ENCODE data around the gene MROH7. TPM values are rescaled to one million over a fixed set of nuclear protein-coding genes. Genes with fewer than 3 reads are reported as not detected.

The MROH7 gene
- polyA plus RNA-seq, 3 donors, result 1.1 TPM; not detected in 2

DNA sequence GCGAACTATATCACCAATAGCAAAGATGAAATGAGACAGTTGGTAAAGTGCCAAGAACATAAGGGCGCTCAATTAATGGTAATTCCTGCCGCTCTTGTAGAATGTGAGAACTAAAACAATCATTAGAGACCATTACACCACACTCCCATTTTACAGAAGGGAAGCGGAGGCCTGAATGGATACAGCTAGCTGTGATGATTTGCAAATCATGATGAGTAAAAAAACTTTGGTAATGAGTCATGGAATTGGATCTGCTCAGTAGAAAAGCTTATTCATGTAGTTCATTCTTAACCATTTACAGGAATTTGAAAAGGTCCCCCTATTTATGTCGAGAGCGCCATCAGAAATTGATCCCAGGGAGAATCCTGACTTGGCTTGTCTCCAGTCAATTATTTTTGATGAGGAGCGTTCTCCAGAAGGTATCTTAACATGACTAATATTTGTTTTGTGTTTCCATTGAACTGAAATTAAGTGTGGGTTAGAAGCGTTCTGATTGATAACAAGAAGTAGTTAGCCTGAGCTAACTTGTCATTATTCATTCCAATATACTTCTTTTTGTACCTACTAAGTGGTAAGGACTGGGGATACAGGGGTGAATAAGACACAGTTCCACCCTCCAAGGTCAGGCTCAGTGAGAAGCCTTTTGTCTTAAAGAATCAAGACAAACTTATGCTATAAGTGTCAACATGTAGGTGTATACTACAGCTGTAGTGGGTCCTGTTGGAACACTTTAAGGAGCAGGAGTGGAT, 74.9 kb downstream of the MROH7 start:
- WGBS (ENCODE audit: insufficient coverage), result no CpG with 5 or more reads among the region's 8 CpGs
- H3K27ac Mint-ChIP-seq, result peak overlapping the region; percentile 86 to 96 (median 92)

DNA sequence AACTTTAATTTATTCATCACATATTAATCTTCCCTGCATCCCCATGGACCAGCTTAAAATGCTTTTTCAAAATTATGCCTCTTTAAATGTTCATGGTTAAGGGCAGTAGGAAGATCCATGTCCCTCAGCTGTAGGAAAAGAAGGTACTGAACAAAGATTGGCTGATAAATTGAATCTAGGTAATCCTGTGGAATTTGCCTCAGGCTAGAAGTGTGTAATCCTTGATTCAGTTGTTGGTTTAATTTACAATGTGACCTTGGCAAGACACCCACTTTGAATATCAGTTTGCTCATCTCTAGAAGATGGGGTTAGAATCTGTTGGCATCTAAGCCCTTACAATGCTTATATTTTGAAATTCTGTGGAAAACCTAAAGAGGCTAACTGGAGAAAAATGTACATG, 80.1 kb downstream of the MROH7 start:
- Histone ChIP-seq H2AFZ (ENCODE audit: insufficient read depth, low read depth, low read length, poor library complexity, severe bottlenecking) (no peak overlapping the region), H3K4me2 (replicated peaks; ENCODE audit: extremely low read depth, low read length, poor library complexity, severe bottlenecking) (no peak overlapping the region), H3K9ac (ENCODE audit: insufficient read depth, low read length, poor library complexity, severe bottlenecking) (no peak overlapping the region), H3K79me2 (ENCODE audit: insufficient read depth, low read length) (peaks cover 6% of the 10 kb centered on the region), H3K9me3 (replicated peaks in 1 of 2; ENCODE audit: control insufficient read depth in 1 of 2, insufficient read depth in 1 of 2, low read length in 2 of 2) (no peaks in the 10 kb centered on the region), H3K4me3 (replicated peaks in 1 of 3; ENCODE audit: low read depth in 2 of 3, low read length in 3 of 3) (no peak overlapping the region), H3K36me3 (replicated peaks in 1 of 2; ENCODE audit: control insufficient read depth in 1 of 2, insufficient read depth in 2 of 2, low read length in 2 of 2) (peaks cover 73 to 92% of the 10 kb centered on the region in 2 donors), H3K4me1 (ENCODE audit: control insufficient read depth in 1 of 2, insufficient read depth in 2 of 2, low read length in 2 of 2) (peaks cover 2 to 3% of the 10 kb centered on the region in 2 donors), H3K27ac (ENCODE audit: low read depth in 1 of 2, low read length in 2 of 2) (no peak overlapping the region), H3K27me3 (ENCODE audit: control insufficient read depth in 2 of 2, insufficient read depth in 2 of 2, low read length in 2 of 2) (no peaks in the 10 kb centered on the region), H4K20me1 (ENCODE audit: insufficient read depth, low read length) (no peaks in the 10 kb centered on the region)
- no peak overlapping the region for H3K4me3 Mint-ChIP-seq
- H3K4me1 Mint-ChIP-seq, result peaks cover 6% of the 10 kb centered on the region
- intact Hi-C loops (cut with micrococcal nuclease), result no loop called here
- H3K36me3 Mint-ChIP-seq, result peaks cover 70 to 74% of the 10 kb centered on the region in 2 donors
- H3K9me3 Mint-ChIP-seq, result peaks cover 0 to 4% (median 0%) of the 10 kb centered on the region in 7 donors
- H3K27me3 Mint-ChIP-seq (ENCODE audit: low read depth in 3 of 3), result no peaks in the 10 kb centered on the region
- DNase-seq, result no peak
- no peak overlapping the region for H3K27ac Mint-ChIP-seq
- TF ChIP-seq, protein P1, sequence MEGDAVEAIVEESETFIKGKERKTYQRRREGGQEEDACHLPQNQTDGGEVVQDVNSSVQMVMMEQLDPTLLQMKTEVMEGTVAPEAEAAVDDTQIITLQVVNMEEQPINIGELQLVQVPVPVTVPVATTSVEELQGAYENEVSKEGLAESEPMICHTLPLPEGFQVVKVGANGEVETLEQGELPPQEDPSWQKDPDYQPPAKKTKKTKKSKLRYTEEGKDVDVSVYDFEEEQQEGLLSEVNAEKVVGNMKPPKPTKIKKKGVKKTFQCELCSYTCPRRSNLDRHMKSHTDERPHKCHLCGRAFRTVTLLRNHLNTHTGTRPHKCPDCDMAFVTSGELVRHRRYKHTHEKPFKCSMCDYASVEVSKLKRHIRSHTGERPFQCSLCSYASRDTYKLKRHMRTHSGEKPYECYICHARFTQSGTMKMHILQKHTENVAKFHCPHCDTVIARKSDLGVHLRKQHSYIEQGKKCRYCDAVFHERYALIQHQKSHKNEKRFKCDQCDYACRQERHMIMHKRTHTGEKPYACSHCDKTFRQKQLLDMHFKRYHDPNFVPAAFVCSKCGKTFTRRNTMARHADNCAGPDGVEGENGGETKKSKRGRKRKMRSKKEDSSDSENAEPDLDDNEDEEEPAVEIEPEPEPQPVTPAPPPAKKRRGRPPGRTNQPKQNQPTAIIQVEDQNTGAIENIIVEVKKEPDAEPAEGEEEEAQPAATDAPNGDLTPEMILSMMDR (IDR thresholded peaks at IDR 0.05), result no peak

More for the DNA sequence above, 74.9 kb downstream of the MROH7 start:
- Histone ChIP-seq H3K4me2 (replicated peaks; ENCODE audit: extremely low read depth, low read length, poor library complexity, severe bottlenecking) (peak overlapping the region; percentile 96), H3K9me3 (replicated peaks in 1 of 2; ENCODE audit: control insufficient read depth in 1 of 2, insufficient read depth in 1 of 2, low read length in 2 of 2) (no peaks in the 10 kb centered on the region), H3K9ac (ENCODE audit: insufficient read depth, low read length, poor library complexity, severe bottlenecking) (peak overlapping the region; percentile 88), H4K20me1 (ENCODE audit: insufficient read depth, low read length) (no peaks in the 10 kb centered on the region), H3K4me3 (replicated peaks in 1 of 3; ENCODE audit: low read depth in 2 of 3, low read length in 3 of 3) (peak overlapping the region; percentile 72 to 92 (median 74)), H3K27me3 (ENCODE audit: control insufficient read depth in 2 of 2, insufficient read depth in 2 of 2, low read length in 2 of 2) (no peaks in the 10 kb centered on the region), H3K79me2 (ENCODE audit: insufficient read depth, low read length) (peaks cover 17% of the 10 kb centered on the region), H3K4me1 (ENCODE audit: control insufficient read depth in 1 of 2, insufficient read depth in 2 of 2, low read length in 2 of 2) (peaks cover 15 to 18% of the 10 kb centered on the region in 2 donors), H3K36me3 (replicated peaks in 1 of 2; ENCODE audit: control insufficient read depth in 1 of 2, insufficient read depth in 2 of 2, low read length in 2 of 2) (peaks cover 28 to 40% of the 10 kb centered on the region in 2 donors), H2AFZ (ENCODE audit: insufficient read depth, low read depth, low read length, poor library complexity, severe bottlenecking) (peak overlapping the region; percentile 97), H3K27ac (ENCODE audit: low read depth in 1 of 2, low read length in 2 of 2) (peak overlapping the region in 1 of 2 donors; percentile 87)
- TF ChIP-seq, protein P1 (IDR thresholded peaks at IDR 0.05), result no peak
- peaks cover 19 to 27% of the 10 kb centered on the region in 2 donors for H3K36me3 Mint-ChIP-seq
- peak overlapping the region; percentile 91 to 94 for H3K4me3 Mint-ChIP-seq
- peaks cover 19% of the 10 kb centered on the region for H3K4me1 Mint-ChIP-seq
- peaks cover 0 to 2% (median 0%) of the 10 kb centered on the region in 3 donors for H3K27me3 Mint-ChIP-seq (ENCODE audit: low read depth in 3 of 3)
- peak; percentile 23 to 65 (median 46) for DNase-seq
- intact Hi-C loops (cut with micrococcal nuclease), result loop anchor here (2.0 to 10.0 kb wide), 3 partner anchors 46 to 772 kb away; partner anchors contain the start of genes PARS2 (in 2 of the 2), IFT25 (in 1 of the 2) and LRRC42 (in 1 of the 2)
- no peaks in the 10 kb centered on the region for H3K9me3 Mint-ChIP-seq
